ENCODE data around the gene MGAT4A.

MGAT4A gene

GRCh38 chr2:98771264-98771663 lies 40.3 kb upstream of the MGAT4A start:
- no peak overlapping the region for H3K27ac ChIP-seq (ENCODE audit: low read depth, low read length)

GRCh38 chr2:98769784-98770183 lies 38.9 kb upstream of the MGAT4A start:
- Histone ChIP-seq H3K27me3 (ENCODE audit: control insufficient read depth, insufficient read depth, low read length) (no peaks in the 10 kb centered on the region), H3K9ac (ENCODE audit: low read length) (no peak overlapping the region), H3K36me3 (ENCODE audit: control insufficient read depth, insufficient read depth, low read length) (no peaks in the 10 kb centered on the region), H3K27ac (ENCODE audit: low read depth, low read length) (no peak overlapping the region), H3K4me3 (ENCODE audit: low read length) (no peak overlapping the region), H3K4me1 (ENCODE audit: control insufficient read depth, insufficient read depth, low read length) (no peaks in the 10 kb centered on the region)

More at GRCh38 chr2:98771264-98771663, 40.3 kb upstream of the MGAT4A start:
- H3K4me3 ChIP-seq (ENCODE audit: low read length), result peak overlapping the region; percentile 37
- no peak overlapping the region for H3K9ac ChIP-seq (ENCODE audit: low read length)
- H3K36me3 ChIP-seq (ENCODE audit: control insufficient read depth, insufficient read depth, low read length), result no peaks in the 10 kb centered on the region
- no peaks in the 10 kb centered on the region for H3K4me1 ChIP-seq (ENCODE audit: control insufficient read depth, insufficient read depth, low read length)
- no peaks in the 10 kb centered on the region for H3K27me3 ChIP-seq (ENCODE audit: control insufficient read depth, insufficient read depth, low read length)

GRCh38 chr2:98769114-98769476 lies 38.2 kb upstream of the MGAT4A start:
- H3K27ac ChIP-seq (ENCODE audit: low read depth, low read length), result no peak overlapping the region
- no peak overlapping the region for H3K9ac ChIP-seq (ENCODE audit: low read length)
- H3K4me1 ChIP-seq (ENCODE audit: control insufficient read depth, insufficient read depth, low read length), result no peaks in the 10 kb centered on the region
- H3K4me3 ChIP-seq (ENCODE audit: low read length), result no peak overlapping the region
- H3K27me3 ChIP-seq (ENCODE audit: control insufficient read depth, insufficient read depth, low read length), result no peaks in the 10 kb centered on the region
- H3K36me3 ChIP-seq (ENCODE audit: control insufficient read depth, insufficient read depth, low read length), result no peaks in the 10 kb centered on the region

- Histone ChIP-seq H3K4me3 (ENCODE audit: low read length) (no peak overlapping the region), H3K27ac (ENCODE audit: low read depth, low read length) (no peak overlapping the region), H3K27me3 (ENCODE audit: control insufficient read depth, insufficient read depth, low read length) (no peaks in the 10 kb centered on the region), H3K9ac (ENCODE audit: low read length) (no peak overlapping the region), H3K36me3 (ENCODE audit: control insufficient read depth, insufficient read depth, low read length) (no peaks in the 10 kb centered on the region), H3K4me1 (ENCODE audit: control insufficient read depth, insufficient read depth, low read length) (no peaks in the 10 kb centered on the region)
These were observed 37.6 kb upstream of the MGAT4A start for GRCh38 chr2:98768384-98769113.

- no peak overlapping the region for H3K4me3 ChIP-seq (ENCODE audit: low read length)
- no peak overlapping the region for H3K27ac ChIP-seq (ENCODE audit: low read depth, low read length)
- H3K36me3 ChIP-seq (ENCODE audit: control insufficient read depth, insufficient read depth, low read length), result no peaks in the 10 kb centered on the region
- H3K27me3 ChIP-seq (ENCODE audit: control insufficient read depth, insufficient read depth, low read length), result no peaks in the 10 kb centered on the region
- no peak overlapping the region for H3K9ac ChIP-seq (ENCODE audit: low read length)
- H3K4me1 ChIP-seq (ENCODE audit: control insufficient read depth, insufficient read depth, low read length), result no peaks in the 10 kb centered on the region
These were observed 33.6 kb upstream of the MGAT4A start for GRCh38 chr2:98764499-98764898.

GRCh38 chr2:98763209-98763951 lies 32.4 kb upstream of the MGAT4A start:
- Histone ChIP-seq H3K4me1 (ENCODE audit: control insufficient read depth, insufficient read depth, low read length) (no peaks in the 10 kb centered on the region), H3K27me3 (ENCODE audit: control insufficient read depth, insufficient read depth, low read length) (no peaks in the 10 kb centered on the region), H3K36me3 (ENCODE audit: control insufficient read depth, insufficient read depth, low read length) (no peaks in the 10 kb centered on the region), H3K27ac (ENCODE audit: low read depth, low read length) (no peak overlapping the region), H3K4me3 (ENCODE audit: low read length) (no peak overlapping the region), H3K9ac (ENCODE audit: low read length) (no peak overlapping the region)

GRCh38 chr2:98761909-98762308 lies 31.0 kb upstream of the MGAT4A start:
- H3K27ac ChIP-seq (ENCODE audit: low read depth, low read length), result no peak overlapping the region

GRCh38 chr2:98761267-98761781 lies 30.4 kb upstream of the MGAT4A start:
- H3K4me3 ChIP-seq (ENCODE audit: low read length), result no peak overlapping the region
- no peak overlapping the region for H3K9ac ChIP-seq (ENCODE audit: low read length)
- no peaks in the 10 kb centered on the region for H3K27me3 ChIP-seq (ENCODE audit: control insufficient read depth, insufficient read depth, low read length)
- H3K4me1 ChIP-seq (ENCODE audit: control insufficient read depth, insufficient read depth, low read length), result no peaks in the 10 kb centered on the region
- H3K27ac ChIP-seq (ENCODE audit: low read depth, low read length), result no peak overlapping the region
- H3K36me3 ChIP-seq (ENCODE audit: control insufficient read depth, insufficient read depth, low read length), result no peaks in the 10 kb centered on the region

More at GRCh38 chr2:98761909-98762308, 31.0 kb upstream of the MGAT4A start:
- no peaks in the 10 kb centered on the region for H3K27me3 ChIP-seq (ENCODE audit: control insufficient read depth, insufficient read depth, low read length)
- no peaks in the 10 kb centered on the region for H3K4me1 ChIP-seq (ENCODE audit: control insufficient read depth, insufficient read depth, low read length)
- no peaks in the 10 kb centered on the region for H3K36me3 ChIP-seq (ENCODE audit: control insufficient read depth, insufficient read depth, low read length)
- H3K9ac ChIP-seq (ENCODE audit: low read length), result no peak overlapping the region
- H3K4me3 ChIP-seq (ENCODE audit: low read length), result no peak overlapping the region

- no peaks in the 10 kb centered on the region for H3K4me1 ChIP-seq (ENCODE audit: control insufficient read depth, insufficient read depth, low read length)
- no peaks in the 10 kb centered on the region for H3K27me3 ChIP-seq (ENCODE audit: control insufficient read depth, insufficient read depth, low read length)
- H3K27ac ChIP-seq (ENCODE audit: low read depth, low read length), result no peak overlapping the region
- H3K4me3 ChIP-seq (ENCODE audit: low read length), result no peak overlapping the region
- H3K9ac ChIP-seq (ENCODE audit: low read length), result no peak overlapping the region
- H3K36me3 ChIP-seq (ENCODE audit: control insufficient read depth, insufficient read depth, low read length), result no peaks in the 10 kb centered on the region
These were observed 29.1 kb upstream of the MGAT4A start for GRCh38 chr2:98759827-98760625.

- no peak overlapping the region for H3K27ac ChIP-seq (ENCODE audit: low read depth, low read length)
- H3K36me3 ChIP-seq (ENCODE audit: control insufficient read depth, insufficient read depth, low read length), result no peaks in the 10 kb centered on the region
- H3K9ac ChIP-seq (ENCODE audit: low read length), result no peak overlapping the region
- H3K27me3 ChIP-seq (ENCODE audit: control insufficient read depth, insufficient read depth, low read length), result no peaks in the 10 kb centered on the region
- no peak overlapping the region for H3K4me3 ChIP-seq (ENCODE audit: low read length)
- no peaks in the 10 kb centered on the region for H3K4me1 ChIP-seq (ENCODE audit: control insufficient read depth, insufficient read depth, low read length)
These were observed 28.4 kb upstream of the MGAT4A start for GRCh38 chr2:98759338-98759737.

GRCh38 chr2:98757904-98758421 lies 27.0 kb upstream of the MGAT4A start:
- Histone ChIP-seq H3K9ac (ENCODE audit: low read length) (no peak overlapping the region), H3K4me3 (ENCODE audit: low read length) (peak overlapping the region; percentile 26), H3K36me3 (ENCODE audit: control insufficient read depth, insufficient read depth, low read length) (no peaks in the 10 kb centered on the region), H3K4me1 (ENCODE audit: control insufficient read depth, insufficient read depth, low read length) (no peaks in the 10 kb centered on the region), H3K27ac (ENCODE audit: low read depth, low read length) (no peak overlapping the region), H3K27me3 (ENCODE audit: control insufficient read depth, insufficient read depth, low read length) (no peaks in the 10 kb centered on the region)

- Histone ChIP-seq H3K36me3 (ENCODE audit: control insufficient read depth, insufficient read depth, low read length) (no peaks in the 10 kb centered on the region), H3K27ac (ENCODE audit: low read depth, low read length) (no peak overlapping the region), H3K4me1 (ENCODE audit: control insufficient read depth, insufficient read depth, low read length) (no peaks in the 10 kb centered on the region), H3K4me3 (ENCODE audit: low read length) (no peak overlapping the region), H3K9ac (ENCODE audit: low read length) (no peak overlapping the region), H3K27me3 (ENCODE audit: control insufficient read depth, insufficient read depth, low read length) (no peaks in the 10 kb centered on the region)
These were observed 22.9 kb upstream of the MGAT4A start for GRCh38 chr2:98753801-98754200.
